Osteocyte (in vitro differentiated cells): Measurements from ENCODE around the gene NXN. TPM values are rescaled to one million over a fixed set of nuclear protein-coding genes. Genes with fewer than 3 reads are reported as not detected.

Experiments
- DNase-seq: peaks from one replicate; pipeline ENCODE4 v3.0.0; 2021; ENCODE audit warnings: mixed read lengths; ENCODE audit not compliant: unreplicated experiment; ENCODE audit errors: extremely low spot score
- H3K27ac Mint-ChIP-seq: one replicate; pipeline ENCODE4 v1.8.0; 2021; ENCODE audit warnings: mild to moderate bottlenecking, mixed read lengths; ENCODE audit not compliant: unreplicated experiment
- H3K27me3 Mint-ChIP-seq: one replicate; pipeline ENCODE4 v1.8.0; 2021; ENCODE audit warnings: mixed read lengths; ENCODE audit not compliant: unreplicated experiment
- H3K36me3 Mint-ChIP-seq: one replicate; pipeline ENCODE4 v1.8.0; 2021; ENCODE audit warnings: mixed read lengths; ENCODE audit not compliant: unreplicated experiment
- H3K4me1 Mint-ChIP-seq: one replicate; pipeline ENCODE4 v1.8.0; 2021; ENCODE audit warnings: mixed read lengths; ENCODE audit not compliant: unreplicated experiment
- H3K4me3 Mint-ChIP-seq: one replicate; pipeline ENCODE4 v1.8.0; 2021; ENCODE audit warnings: mild to moderate bottlenecking, moderate library complexity, mixed read lengths; ENCODE audit not compliant: unreplicated experiment
- H3K9me3 Mint-ChIP-seq: one replicate; pipeline ENCODE4 v1.8.0; 2021; ENCODE audit warnings: mixed read lengths; ENCODE audit not compliant: unreplicated experiment
- total RNA-seq: library from RNA; stranded (reverse); gene quantifications from 2 replicates; pipeline ENCODE4 v1.2.1, GENCODE V29; 2021
- TF ChIP-seq, protein P1 (sequence below): fragments of 200-600 bp; sonication (generic); IDR thresholded peaks from 2 replicates; pipeline ENCODE4 v1.5.0; 2021; ENCODE audit warnings: antibody characterized with exemption, mild to moderate bottlenecking, moderate library complexity

The NXN gene
- total RNA-seq, 1 donor from 2014 or later: 123 TPM

- no peaks in the 10 kb centered on the region for H3K9me3 Mint-ChIP-seq
- peaks cover 65% of the 10 kb centered on the region for H3K4me1 Mint-ChIP-seq
- H3K27me3 Mint-ChIP-seq: no peaks in the 10 kb centered on the region
- H3K36me3 Mint-ChIP-seq: peaks cover 5% of the 10 kb centered on the region
- H3K4me3 Mint-ChIP-seq: peak overlapping the region; percentile 20
- peak overlapping the region; percentile 85 for H3K27ac Mint-ChIP-seq
- DNase-seq: no peak
- TF ChIP-seq, protein P1, sequence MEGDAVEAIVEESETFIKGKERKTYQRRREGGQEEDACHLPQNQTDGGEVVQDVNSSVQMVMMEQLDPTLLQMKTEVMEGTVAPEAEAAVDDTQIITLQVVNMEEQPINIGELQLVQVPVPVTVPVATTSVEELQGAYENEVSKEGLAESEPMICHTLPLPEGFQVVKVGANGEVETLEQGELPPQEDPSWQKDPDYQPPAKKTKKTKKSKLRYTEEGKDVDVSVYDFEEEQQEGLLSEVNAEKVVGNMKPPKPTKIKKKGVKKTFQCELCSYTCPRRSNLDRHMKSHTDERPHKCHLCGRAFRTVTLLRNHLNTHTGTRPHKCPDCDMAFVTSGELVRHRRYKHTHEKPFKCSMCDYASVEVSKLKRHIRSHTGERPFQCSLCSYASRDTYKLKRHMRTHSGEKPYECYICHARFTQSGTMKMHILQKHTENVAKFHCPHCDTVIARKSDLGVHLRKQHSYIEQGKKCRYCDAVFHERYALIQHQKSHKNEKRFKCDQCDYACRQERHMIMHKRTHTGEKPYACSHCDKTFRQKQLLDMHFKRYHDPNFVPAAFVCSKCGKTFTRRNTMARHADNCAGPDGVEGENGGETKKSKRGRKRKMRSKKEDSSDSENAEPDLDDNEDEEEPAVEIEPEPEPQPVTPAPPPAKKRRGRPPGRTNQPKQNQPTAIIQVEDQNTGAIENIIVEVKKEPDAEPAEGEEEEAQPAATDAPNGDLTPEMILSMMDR: no peak
Observed at GRCh38 chr17:933312-934073, 46.1 kb downstream of the NXN start.

- Mint-ChIP-seq H3K27me3 (no peaks in the 10 kb centered on the region), H3K9me3 (no peaks in the 10 kb centered on the region), H3K4me1 (peaks cover 69% of the 10 kb centered on the region), H3K27ac (peak overlapping the region; percentile 44), H3K36me3 (peaks cover 7% of the 10 kb centered on the region), H3K4me3 (no peak overlapping the region)
- no peak for DNase-seq
- TF ChIP-seq, protein P1: no peak
Observed at GRCh38 chr17:930258-930657, 49.3 kb downstream of the NXN start.

DNA sequence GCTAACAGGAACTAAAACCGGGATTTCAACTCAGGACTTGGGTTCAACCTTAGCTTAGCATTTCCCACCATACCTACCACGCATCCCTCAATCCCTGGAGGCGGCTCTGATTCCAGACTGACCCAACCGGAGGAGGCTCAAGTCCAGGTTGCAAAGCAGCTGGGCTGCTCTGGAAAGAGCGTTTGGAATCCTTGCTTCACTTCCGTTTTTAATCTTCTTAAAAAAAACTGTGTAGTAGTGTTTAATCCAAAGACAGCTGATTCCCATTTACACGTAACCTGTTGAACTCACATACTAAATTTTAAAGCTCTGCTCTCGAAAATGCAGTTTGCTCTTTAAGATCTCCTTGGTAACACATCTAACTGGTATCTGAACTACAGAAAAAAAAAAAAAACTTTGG is 50.0 kb downstream of the NXN start:
- Mint-ChIP-seq H3K36me3 (peaks cover 7% of the 10 kb centered on the region), H3K27me3 (no peaks in the 10 kb centered on the region), H3K9me3 (no peaks in the 10 kb centered on the region), H3K4me1 (peaks cover 74% of the 10 kb centered on the region), H3K4me3 (no peak overlapping the region), H3K27ac (peak overlapping the region; percentile 44)
- TF ChIP-seq, protein P1: no peak
- no peak for DNase-seq

DNA sequence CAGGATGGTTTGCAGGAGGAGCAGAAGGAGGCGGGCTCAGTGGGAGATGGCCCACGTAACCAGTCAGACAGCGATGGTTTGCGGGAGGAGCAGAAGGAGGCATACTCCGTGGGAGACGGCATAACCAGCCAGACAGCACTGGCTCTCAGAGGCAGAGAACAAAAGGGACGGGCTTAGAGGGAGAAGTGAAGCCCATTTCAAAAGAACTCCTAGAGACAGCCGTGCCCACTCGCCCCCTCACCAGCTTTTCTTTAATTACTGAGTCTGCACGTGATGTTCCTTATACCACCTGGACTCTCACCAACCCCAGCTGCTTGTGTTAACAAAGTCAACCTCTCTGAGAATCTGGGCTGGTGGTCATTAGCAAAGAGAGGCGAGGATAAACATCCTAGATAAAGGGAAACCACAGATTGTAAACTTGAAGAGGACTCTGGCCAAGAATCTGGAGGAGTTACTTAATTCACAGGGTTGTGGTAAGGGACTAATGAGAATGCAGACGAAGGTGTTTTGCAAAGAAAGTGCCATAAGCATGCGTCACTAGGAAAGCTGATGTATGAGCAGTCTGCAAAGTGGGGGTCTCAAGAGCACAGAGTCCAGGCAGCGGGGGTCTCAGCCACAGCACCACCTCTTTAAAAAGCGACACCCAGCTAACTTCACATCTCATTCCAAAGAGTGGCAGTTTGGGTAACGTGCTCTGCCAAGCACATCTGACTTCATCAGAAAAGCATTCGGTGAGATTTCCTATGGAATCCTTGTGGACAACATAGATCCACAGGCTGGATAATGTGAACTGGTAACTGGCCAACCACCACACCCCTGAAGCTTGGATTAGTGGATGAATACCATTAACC is 51.7 kb downstream of the NXN start:
- Mint-ChIP-seq H3K4me1 (peaks cover 65% of the 10 kb centered on the region), H3K4me3 (peak overlapping the region; percentile 58), H3K27me3 (no peaks in the 10 kb centered on the region), H3K36me3 (peaks cover 13% of the 10 kb centered on the region), H3K9me3 (no peaks in the 10 kb centered on the region), H3K27ac (peak overlapping the region; percentile 94)
- TF ChIP-seq, protein P1: no peak
- DNase-seq: no peak

DNA sequence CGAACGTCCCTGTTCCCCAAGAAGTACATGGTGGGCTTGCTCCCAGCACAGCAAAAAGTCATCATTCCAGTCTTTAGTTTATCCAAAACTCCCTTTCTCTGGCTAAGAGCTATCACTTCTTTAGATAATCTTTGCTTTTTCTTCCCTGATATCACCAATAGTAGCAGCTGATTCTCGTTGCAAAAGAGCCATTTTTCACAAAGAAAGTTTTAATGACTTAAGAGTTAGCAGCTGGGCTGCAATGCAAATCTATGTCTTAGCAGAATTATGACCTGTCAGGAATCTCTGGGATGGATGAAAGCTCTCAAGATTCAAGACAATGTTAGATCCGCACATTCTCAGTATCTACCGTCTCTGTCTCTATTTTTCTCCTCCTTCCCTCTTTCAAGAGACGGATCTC is 53.8 kb downstream of the NXN start:
- H3K4me1 Mint-ChIP-seq: peaks cover 58% of the 10 kb centered on the region

More for the DNA sequence above, 53.8 kb downstream of the NXN start:
- Mint-ChIP-seq H3K36me3 (peaks cover 14% of the 10 kb centered on the region), H3K4me3 (no peak overlapping the region), H3K27me3 (no peaks in the 10 kb centered on the region), H3K9me3 (no peaks in the 10 kb centered on the region), H3K27ac (peak overlapping the region; percentile 94)
- TF ChIP-seq, protein P1: no peak
- no peak for DNase-seq
